Right forelimb (tissue), 1 donor: ENCODE data around the gene KLK6.
"Not testable (repeated sequence)": the region's sequence is repeated elsewhere in the genome, so short reads cannot be mapped to it uniquely, and the experiment has no call there.

Source experiments
- DNase-seq: peaks from one replicate; pipeline ENCODE4 v3.0.0-alpha.2; 2018

The KLK6 gene

GRCh38 chr19:50984416-50984815, 15.0 kb upstream of the KLK6 start:
- not testable (repeated sequence) for DNase-seq

- no peak for DNase-seq
Measured at GRCh38 chr19:50983625-50984292, 14.4 kb upstream of the KLK6 start, which contains the start of gene KLK7. KLK7 (minus strand) TSS chr19:50983917; CDS start chr19:50982399, 1,518 bp downstream.

DNA sequence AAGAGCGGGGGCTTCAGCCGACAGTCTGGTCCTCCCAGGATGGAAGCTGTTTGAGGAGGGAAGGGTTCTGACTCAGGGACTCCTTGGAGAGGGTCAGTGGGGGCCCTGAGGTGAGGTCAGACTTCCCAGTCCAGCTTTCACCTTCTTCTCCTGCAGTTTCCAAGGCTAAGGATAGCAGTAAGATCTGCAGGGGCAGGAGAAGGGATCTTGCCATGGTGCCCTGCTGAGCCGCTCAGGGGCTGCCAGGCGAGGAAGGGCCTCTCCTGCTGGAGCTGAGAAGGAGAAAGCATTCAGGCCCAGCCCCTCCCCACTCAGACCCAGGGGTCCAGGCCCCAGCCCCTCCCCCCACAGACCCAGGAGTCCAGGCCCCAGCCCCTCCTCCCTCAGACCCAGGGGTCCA, 12.8 kb upstream of the KLK6 start:
- no peak for DNase-seq

DNA sequence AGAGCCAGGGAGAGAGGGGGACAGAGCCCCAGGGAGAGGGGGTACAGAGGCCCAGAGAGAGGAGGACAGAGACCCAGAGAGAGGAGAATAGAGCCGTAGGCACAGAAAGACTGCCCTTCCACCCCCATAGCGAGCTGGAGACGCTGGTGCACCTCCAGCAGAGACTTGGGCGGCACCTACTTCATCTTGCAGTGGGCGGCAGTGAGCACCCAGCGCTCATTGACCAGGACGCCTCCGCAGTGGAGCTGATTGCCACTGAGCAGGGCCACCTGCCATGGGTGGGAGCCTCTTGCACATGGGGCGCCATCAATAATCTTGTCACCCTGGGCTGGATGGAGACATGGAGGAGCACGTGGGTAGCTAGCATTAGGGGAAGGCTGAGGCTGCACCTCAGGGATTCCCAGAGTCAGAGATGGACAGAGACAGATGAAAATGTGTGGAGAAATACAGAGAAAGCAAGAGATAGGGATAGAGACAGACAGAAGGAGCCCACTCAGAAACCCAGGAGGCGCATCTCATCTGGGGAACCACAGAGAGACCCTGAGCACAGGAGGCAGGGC, 12.3 kb upstream of the KLK6 start:
- no peak for DNase-seq

DNA sequence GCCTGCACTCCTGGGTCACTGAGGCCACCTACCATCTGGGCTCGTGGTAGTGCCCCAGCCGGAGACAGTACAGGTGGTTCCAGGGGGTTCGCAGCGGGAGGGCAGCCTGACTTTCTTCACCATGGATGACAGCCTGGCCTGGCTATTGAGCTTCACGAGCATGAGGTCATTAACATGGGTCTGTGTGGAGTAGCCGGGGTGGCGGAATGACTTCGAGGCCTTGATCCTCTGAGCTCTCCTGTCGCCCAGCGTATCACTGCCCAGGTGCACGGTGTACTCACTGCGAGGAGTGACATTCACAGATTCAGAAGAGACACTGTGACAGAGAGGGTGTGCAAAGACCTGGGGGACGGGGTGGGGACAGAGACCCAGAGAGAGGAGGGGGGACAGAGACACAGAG, 10.8 kb upstream of the KLK6 start:
- no peak for DNase-seq

- no peak for DNase-seq
Measured at GRCh38 chr19:50979758-50980157, 10.4 kb upstream of the KLK6 start.

DNA sequence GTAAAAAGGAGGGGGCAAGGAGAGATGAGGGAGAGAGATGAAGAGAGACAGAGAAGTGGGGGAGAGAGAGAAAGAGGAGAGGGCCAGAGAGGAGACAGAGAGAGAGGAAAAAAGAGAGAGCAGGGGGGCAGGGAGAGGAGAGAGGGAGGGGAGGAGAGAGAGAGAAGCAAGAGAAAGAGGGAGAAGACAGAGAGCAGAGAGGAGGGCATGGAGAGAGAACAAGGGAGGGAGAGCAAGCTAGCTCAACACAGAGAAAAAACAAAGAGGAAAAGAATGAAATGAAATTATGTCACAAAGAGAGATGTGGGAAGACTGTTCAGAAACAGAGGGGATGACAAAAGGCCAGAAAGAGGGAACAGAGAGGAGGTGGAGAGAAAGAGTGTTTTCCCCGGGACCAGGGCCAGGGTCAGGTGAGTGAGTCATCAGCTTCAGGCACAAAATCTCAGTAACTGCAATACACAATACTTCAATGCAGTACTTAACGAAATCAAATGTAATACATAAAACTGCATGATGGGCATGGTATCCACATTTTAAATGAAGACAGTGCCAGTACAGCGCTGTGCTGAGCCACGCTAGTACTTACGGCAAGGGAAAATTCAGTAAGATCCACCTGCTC, 9.5 kb upstream of the KLK6 start:
- no peak for DNase-seq

GRCh38 chr19:50977626-50978025, 8.2 kb upstream of the KLK6 start:
- DNase-seq = no peak

GRCh38 chr19:50975766-50976165, 6.4 kb upstream of the KLK6 start:
- no peak for DNase-seq

DNA sequence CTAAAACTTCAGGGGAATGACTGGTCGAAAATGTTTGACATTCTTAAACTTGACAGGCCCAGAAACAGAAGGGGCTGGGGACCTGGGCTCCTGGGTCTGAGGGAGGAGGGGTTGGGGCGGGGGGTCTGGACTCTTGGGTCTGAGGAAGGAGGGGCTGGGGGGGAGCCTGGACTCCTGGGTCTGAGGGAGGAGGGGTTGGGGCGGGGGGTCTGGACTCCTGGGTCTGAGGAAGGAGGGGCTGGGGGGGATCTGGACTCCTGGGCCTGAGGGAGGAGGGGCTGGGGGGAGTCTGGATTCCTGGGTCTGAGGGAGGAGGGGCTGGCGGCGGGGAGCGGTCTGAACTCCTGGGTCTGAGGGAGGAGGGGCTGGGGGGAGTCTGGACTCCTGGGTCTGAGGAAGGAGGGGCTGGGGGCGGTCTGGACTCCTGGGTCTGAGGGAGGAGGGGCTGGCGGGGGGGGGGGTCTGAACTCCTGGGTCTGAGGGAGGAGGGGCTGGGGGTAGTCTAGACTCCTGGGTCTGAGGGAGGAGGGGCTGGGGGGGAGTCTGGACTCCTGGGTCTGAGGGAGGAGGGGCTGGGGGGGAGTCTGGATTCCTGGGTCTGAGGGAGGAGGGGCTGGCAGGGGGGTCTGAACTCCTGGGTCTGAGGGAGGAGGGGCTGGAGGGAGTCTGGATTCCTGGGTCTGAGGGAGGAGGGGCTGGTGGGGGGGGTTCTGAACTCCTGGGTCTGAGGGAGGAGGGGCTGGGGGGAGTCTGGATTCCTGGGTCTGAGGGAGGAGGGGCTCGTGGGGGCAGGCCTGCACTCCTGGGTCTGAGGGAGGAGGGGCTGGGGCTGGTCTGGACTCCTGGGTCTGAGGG, 5.5 kb upstream of the KLK6 start:
- no peak for DNase-seq

GRCh38 chr19:50972795-50973376, 3.5 kb upstream of the KLK6 start:
- DNase-seq = no peak

DNA sequence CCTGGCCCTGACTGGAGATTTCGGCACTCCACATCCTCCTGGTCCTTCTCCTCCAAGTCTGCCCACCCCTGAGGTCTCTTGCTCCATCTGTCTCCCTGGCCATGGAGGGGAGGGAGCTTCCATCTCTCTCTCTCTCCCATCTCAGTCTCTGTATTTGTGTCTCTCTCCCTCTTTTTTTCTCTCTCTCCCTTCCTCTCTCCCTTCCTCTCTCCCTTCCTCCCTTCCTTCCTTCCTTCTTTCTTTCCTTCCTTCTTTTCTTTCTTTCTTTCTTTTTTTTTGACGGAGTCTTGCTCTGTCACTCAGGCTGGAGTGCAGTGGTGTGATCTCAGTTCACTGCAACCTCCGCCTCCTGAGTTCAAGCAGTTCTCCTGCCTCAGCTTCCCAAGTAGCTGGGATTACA, 419 bp upstream of the KLK6 start:
- DNase-seq = not testable (repeated sequence)

DNA sequence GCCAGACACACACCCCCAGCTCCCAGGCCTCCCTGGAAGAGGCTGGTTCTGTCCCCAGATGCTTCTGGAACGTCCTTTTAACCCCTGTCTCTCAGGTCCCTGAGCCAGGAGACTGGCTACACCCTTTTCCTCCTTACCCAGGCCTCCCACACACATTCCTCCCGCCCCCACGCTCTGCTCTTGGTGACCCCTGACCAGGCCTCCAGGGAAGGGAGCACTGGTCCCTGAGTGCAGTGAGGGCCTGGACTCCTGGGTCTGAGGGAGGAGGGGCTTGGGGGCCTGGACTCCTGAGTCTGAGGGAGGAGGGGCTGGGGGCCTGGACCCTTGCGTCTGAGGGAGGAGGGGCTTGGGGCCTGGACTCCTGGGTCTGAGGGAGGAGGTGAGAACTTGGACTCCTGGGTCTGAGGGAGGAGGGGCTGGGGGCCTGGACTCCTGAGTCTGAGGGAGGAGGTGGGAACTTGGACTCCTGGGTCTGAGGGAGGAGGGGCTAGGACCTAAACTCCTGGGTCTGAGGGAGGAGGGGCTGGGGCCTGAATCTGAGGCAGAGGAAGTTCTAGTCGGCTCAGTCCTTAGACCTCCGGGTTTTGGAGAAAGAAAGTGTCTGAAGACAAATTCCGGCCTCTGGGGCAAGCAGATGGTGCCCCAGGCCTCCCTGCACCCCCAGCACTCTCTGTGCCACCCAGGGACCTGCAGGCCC, 527 bp downstream of the KLK6 start:
- DNase-seq = no peak

- no peak for DNase-seq
Measured at GRCh38 chr19:50967929-50968715, 1.3 kb downstream of the KLK6 start.

DNA sequence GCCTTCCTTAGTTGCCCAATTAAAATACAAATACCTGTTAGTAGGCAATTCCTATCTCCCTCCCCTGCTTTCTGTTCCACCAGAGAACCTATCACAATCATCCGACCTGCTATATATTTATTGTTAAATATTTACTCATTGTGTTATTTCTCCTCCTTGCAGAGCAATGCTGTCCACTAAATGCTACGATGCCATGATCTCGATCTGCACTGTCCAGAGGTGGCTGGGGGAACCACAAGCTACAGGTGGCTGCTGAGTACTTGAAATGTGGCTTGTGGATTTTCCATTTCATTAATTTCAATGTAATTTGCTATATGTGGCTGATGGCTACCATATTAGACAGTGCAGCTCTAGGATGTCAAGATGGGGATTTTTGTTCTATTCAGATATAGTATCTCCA, 5.1 kb downstream of the KLK6 start:
- DNase-seq = no peak

GRCh38 chr19:50963381-50963780, 6.0 kb downstream of the KLK6 start:
- no peak for DNase-seq

DNA sequence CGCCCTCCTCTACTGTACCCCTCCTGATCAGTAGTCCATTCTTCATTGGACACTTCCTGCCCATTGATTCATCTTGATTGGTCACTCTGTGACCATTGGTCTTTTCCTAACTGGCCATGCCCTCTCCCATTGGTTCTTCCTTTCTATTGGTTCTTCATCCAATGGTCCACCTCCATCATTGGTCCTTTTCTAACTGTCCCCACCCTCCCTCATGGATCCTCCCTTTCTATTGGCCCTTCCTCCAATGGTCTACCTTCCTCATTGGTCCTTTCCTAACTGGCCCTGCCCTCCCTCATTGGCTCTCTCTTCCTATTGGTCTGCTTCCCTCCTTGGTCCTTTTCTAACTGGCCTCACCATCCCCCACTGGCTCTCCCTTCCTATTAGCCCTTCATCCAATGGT, 7.1 kb downstream of the KLK6 start:
- DNase-seq = no peak

GRCh38 chr19:50959731-50960500, 9.5 kb downstream of the KLK6 start:
- no peak for DNase-seq

- no peak for DNase-seq
Measured at GRCh38 chr19:50957587-50957986, 11.8 kb downstream of the KLK6 start.

- no peak for DNase-seq
Measured at GRCh38 chr19:50952910-50953309, 16.5 kb downstream of the KLK6 start, which contains the start of gene KLK5. KLK5 (minus strand) TSS chr19:50953038; CDS start chr19:50952657, 381 bp downstream.

GRCh38 chr19:50949861-50950260, 19.5 kb downstream of the KLK6 start:
- no peak for DNase-seq
